ENCODE results near the gene PIRT. TPM values are rescaled to one million over a fixed set of nuclear protein-coding genes. Genes with fewer than 3 reads are reported as not detected.
A peak's percentile ranks its signal among the peaks of the same experiment; 100 is the strongest.

The PIRT gene
- total and polyA plus RNA-seq, 5 experiments from 2014 or later: not detected

DNA sequence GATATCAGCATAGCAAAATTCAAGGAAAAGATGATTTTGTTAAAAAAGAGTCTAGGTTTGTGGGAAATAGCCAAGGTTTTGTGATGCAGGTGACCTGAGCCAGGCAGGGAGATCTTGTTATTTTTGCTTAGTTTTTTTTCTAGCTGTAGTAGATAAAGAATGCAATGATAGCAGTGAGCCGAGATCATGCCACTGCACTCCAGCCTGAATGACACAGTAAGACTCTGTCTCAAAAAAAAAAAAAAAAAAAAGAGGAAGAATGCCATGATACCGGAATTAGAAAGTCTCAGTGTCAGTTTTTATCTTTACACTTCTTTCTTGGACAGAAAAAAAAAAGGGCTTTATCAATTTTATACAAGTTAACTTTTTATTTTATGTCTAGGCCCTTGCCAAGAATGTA is 61.5 kb downstream of the PIRT start:
- Mint-ChIP-seq H3K36me3 (peaks cover 0 to 12% (median 11%) of the 10 kb centered on the region in 3 donors), H3K4me1 (peaks cover 0 to 2% (median 0%) of the 10 kb centered on the region in 4 donors), H3K27me3 (peaks cover 0 to 3% (median 0%) of the 10 kb centered on the region in 5 donors), H3K9me3 (peaks cover 0 to 12% (median 4%) of the 10 kb centered on the region in 9 donors), H3K27ac (no peak overlapping the region), H3K4me3 (no peak overlapping the region)
- DNase-seq (no peak), ATAC-seq (no peak)
- POLR2A ChIA-PET: no interaction called here

DNA sequence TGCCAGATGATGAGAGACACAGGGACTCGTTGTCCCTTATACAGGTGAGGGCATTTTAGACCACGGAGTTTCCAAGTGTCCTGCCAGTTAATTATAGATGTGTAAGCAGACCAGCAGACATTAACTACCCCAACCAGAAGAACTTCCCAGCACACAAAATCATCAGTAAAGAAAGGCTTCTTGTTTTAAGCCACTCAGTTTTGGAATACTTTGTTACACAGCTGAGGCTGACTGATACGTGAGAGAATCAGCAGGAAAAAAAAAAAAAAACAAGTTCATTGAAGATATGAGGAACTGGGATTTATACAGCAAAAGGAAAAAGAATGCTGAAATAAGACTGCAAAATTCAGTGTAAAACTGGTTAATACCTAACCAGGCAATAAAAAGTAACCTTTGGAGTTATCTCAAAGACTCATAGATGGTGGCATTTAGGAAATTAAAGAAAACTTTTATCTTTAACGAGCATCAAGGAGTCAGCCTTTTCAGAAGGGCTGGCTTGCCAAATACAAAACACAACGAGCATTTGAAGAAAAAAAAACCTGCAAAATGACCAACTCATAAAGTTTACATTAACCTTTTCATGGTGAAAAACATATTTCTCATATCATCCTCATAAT is 62.0 kb downstream of the PIRT start:
- H3K9me3 Mint-ChIP-seq: peaks cover 0 to 13% (median 6%) of the 10 kb centered on the region in 9 donors
- DNase-seq (no peak), ATAC-seq (no peak)
- peaks cover 0 to 3% (median 0%) of the 10 kb centered on the region in 5 donors for H3K27me3 Mint-ChIP-seq
- POLR2A ChIA-PET: no interaction called here
- peaks cover 0 to 2% (median under 1%) of the 10 kb centered on the region in 4 donors for H3K4me1 Mint-ChIP-seq
- no peak overlapping the region for H3K4me3 Mint-ChIP-seq
- peaks cover 2 to 13% (median 11%) of the 10 kb centered on the region in 3 donors for H3K36me3 Mint-ChIP-seq
- H3K27ac Mint-ChIP-seq: peak overlapping the region in 1 of 10 donors; percentile 37

DNA sequence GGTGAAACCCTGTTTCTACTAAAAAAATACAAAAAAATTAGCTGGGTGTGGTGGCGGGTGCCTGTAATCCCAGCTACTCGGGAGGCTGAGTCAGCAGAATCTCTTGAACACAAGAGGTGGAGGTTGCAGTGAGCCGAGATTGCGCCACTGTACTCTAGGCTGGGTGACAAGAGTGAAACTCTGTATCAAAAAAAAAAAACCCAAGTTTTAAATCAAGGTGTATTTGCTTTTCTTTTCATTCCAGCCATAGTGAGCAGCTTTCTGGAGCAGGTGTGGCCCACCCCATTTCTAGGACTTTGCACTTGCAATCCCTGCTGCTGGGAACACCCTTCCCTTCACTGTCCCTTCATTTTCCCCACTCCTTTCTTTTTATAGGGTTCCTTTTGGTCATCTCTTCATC is 62.8 kb downstream of the PIRT start:
- POLR2A ChIA-PET: no interaction called here
- Mint-ChIP-seq H3K9me3 (peaks cover 0 to 13% (median 6%) of the 10 kb centered on the region in 9 donors), H3K27ac (peak overlapping the region in 2 of 10 donors; percentile 37 to 62), H3K27me3 (peaks cover 0 to 3% (median 0%) of the 10 kb centered on the region in 5 donors), H3K36me3 (peaks cover 2 to 13% (median 11%) of the 10 kb centered on the region in 3 donors), H3K4me1 (peaks cover 0 to 2% (median under 1%) of the 10 kb centered on the region in 4 donors), H3K4me3 (no peak overlapping the region)
- DNase-seq: no peak
- ATAC-seq: no peak

GRCh38 chr17:10773391-10773790 is 64.5 kb downstream of the PIRT start:
- no peak for DNase-seq
- Mint-ChIP-seq H3K27me3 (no peaks in the 10 kb centered on the region), H3K27ac (peak overlapping the region in 1 of 10 donors; percentile 61), H3K36me3 (peaks cover 2 to 16% (median 14%) of the 10 kb centered on the region in 3 donors), H3K4me1 (peaks cover 0 to 2% (median under 1%) of the 10 kb centered on the region in 4 donors), H3K4me3 (no peak overlapping the region), H3K9me3 (peaks cover 0 to 11% (median 6%) of the 10 kb centered on the region in 9 donors)
- ATAC-seq: no peak
- POLR2A ChIA-PET: no interaction called here

Other genes starting within 250 kb of the PIRT start
- 10 to 100 TPM; 15.4 to 16.0 TPM for gene MYH3, start 180.8 kb downstream of the PIRT start, total RNA-seq
- gene MYH3, start 180.8 kb downstream of the PIRT start, polyA plus RNA-seq: 1 to 10 TPM in 1 of 3 donors, under 1 TPM in 2; 0.39 to 1.1 (median 0.60) TPM
- gene SCO1, start 140.6 kb downstream of the PIRT start, total RNA-seq: 10 to 100 TPM; 31.7 to 38.7 TPM
- 10 to 100 TPM; 15.7 to 17.5 (median 15.9) TPM for gene SCO1, start 140.6 kb downstream of the PIRT start, polyA plus RNA-seq
- 10 to 100 TPM; 76.7 to 80.2 TPM for gene ADPRM, start 140.5 kb downstream of the PIRT start, total RNA-seq
- gene ADPRM, start 140.5 kb downstream of the PIRT start, polyA plus RNA-seq: 10 to 100 TPM; 69.4 to 91.5 (median 74.2) TPM
- 10 to 100 TPM in 1 of 2 experiments, 1 to 10 TPM in 1; 8.9 to 13.8 TPM for gene TMEM220, start 108.1 kb downstream of the PIRT start, total RNA-seq
- gene TMEM220, start 108.1 kb downstream of the PIRT start, polyA plus RNA-seq: 10 to 100 TPM in 2 of 3 donors, 1 to 10 TPM in 1; 8.8 to 19.0 (median 11.5) TPM
- not detected for gene TMEM238L, start 34.0 kb downstream of the PIRT start, total RNA-seq
- gene TMEM238L, start 34.0 kb downstream of the PIRT start, polyA plus RNA-seq: under 1 TPM in 1 of 3 donors, not detected in 2; 0.65 TPM

All from naive thymus-derived CD8-positive, alpha-beta T cell (primary cell).